Duodenal mucosa (tissue), 2 donors: ENCODE measurements around the gene INHBB.

Source experiments
- H3K27ac ChIP-seq: one replicate; pipeline ENCODE4 v1.7.0; 2013; ENCODE audit warnings: low read depth, low read length
- H3K27me3 ChIP-seq, 2 donors: one replicate each; pipeline ENCODE4 v1.7.0; 2013; ENCODE audit warnings: low read length in 2 of 2, control low read depth in 1 of 2; ENCODE audit not compliant: insufficient read depth in 2 of 2, control insufficient read depth in 1 of 2
- H3K36me3 ChIP-seq, 2 donors: one replicate each; pipeline ENCODE4 v1.7.0; 2013; ENCODE audit warnings: low read length in 2 of 2, control low read depth in 1 of 2; ENCODE audit not compliant: insufficient read depth in 2 of 2, control insufficient read depth in 1 of 2
- H3K4me1 ChIP-seq, 2 donors: one replicate each; pipeline ENCODE4 v1.7.0; 2013; ENCODE audit warnings: low read length in 2 of 2, control low read depth in 1 of 2; ENCODE audit not compliant: insufficient read depth in 2 of 2, control insufficient read depth in 1 of 2
- H3K4me3 ChIP-seq, 2 donors: one replicate each; pipeline ENCODE4 v1.7.0; 2013; ENCODE audit warnings: low read length in 2 of 2, low read depth in 1 of 2
- H3K9ac ChIP-seq, 2 donors: one replicate each; pipeline ENCODE4 v1.7.0; 2013; ENCODE audit warnings: low read length in 2 of 2, low read depth in 1 of 2
- H3K9me3 ChIP-seq, 2 donors: one replicate each; pipeline ENCODE4 v1.7.0; 2013; ENCODE audit warnings: low read length in 2 of 2, control low read depth in 1 of 2; ENCODE audit not compliant: control insufficient read depth in 1 of 2

Gene INHBB

DNA sequence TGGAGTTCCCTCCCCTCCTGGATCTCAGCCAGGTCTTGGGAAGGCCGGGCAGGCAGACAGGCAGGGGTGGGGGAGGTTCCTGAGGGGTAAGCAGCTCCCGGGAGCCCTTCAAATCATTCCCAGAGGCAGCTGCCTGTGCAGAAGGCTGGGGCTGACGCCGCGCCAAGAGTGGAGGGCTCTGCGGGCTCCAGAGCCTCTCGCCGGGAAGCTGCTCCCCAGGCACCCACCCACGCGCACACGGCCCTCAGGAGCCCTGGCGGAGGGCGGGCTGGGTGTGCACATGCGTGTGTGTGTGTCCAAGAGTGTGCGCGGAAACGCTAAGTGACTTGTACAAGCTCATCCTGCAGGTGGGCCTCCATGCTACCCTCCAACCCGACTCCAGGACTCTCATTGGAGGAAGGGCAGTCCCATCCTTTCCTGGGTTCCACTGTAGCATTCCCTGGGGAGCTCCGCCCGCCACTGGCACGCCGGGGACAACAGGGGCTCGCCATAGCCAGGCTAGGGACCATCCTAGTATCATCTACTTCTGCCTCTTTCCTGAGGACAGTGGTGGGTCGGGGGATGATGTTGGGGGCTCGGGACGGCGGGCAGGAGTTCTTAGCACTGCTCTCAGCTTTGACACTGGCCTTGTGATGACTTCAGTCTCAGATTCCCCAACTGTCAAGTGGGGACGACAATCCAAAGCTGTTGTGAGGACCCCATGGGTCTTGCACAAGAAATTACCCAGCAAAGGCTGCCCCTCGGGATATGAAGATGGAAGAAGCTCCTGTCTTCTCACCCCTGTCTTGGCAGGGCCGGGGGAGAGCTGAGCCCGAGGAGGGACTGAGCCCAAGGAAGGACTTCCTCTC, 50.3 kb downstream of the INHBB start:
- Histone ChIP-seq H3K9ac (no peak overlapping the region), H3K27ac (no peak overlapping the region), H3K36me3 (no peaks in the 10 kb centered on the region), H3K9me3 (no peaks in the 10 kb centered on the region), H3K27me3 (peaks cover 0 to 6% of the 10 kb centered on the region in 2 donors), H3K4me3 (no peak overlapping the region), H3K4me1 (peaks cover 0 to 4% of the 10 kb centered on the region in 2 donors)

DNA sequence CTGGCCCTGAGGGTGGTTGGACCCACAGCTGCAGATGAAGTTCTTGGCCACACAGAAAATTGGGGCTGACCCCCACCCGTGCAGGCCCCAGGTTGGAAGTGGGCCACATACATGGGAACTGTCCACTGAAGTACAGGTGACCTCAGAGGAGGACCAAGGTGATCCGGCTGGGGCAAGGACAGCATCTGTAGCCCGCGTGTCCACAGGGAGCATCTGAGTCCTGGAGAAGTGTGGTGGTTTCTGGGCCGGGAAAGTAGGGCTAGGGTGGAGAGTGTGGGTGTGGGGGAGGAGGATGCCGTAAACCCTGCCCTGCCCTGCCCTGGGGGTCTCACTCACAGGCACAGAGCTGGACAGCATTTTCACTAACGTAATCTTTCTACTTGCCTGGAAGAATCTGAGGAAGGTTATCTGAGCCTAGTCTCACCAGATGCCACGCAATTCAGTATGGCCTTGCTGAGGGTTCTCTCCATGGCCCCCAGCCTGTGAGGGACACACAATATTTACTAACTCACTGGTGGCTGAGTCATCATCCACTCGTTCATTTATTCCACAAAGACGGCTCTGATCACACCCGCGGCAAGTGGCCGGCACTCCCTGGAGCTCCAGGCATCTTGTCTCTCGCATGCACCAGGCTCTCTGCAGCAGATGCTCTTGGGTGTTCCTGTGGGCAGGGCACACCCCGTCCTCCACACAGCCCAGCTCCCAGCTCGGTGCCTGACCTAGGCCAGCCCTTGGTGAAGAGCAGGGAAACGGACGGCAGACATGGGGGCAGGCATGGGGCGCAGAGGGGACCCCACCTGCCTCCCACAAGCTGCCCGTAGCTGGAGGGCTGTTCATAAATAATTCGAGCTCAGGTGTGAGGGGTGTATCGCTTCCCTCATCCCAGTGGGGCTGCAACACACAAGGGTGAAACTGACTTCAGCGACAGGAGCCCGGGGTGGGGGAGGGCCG, 51.2 kb downstream of the INHBB start:
- Histone ChIP-seq H3K4me1 (peaks cover 0 to 4% of the 10 kb centered on the region in 2 donors), H3K36me3 (no peaks in the 10 kb centered on the region), H3K27me3 (peaks cover 0 to 6% of the 10 kb centered on the region in 2 donors), H3K27ac (no peak overlapping the region), H3K4me3 (no peak overlapping the region), H3K9me3 (no peaks in the 10 kb centered on the region), H3K9ac (no peak overlapping the region)

DNA sequence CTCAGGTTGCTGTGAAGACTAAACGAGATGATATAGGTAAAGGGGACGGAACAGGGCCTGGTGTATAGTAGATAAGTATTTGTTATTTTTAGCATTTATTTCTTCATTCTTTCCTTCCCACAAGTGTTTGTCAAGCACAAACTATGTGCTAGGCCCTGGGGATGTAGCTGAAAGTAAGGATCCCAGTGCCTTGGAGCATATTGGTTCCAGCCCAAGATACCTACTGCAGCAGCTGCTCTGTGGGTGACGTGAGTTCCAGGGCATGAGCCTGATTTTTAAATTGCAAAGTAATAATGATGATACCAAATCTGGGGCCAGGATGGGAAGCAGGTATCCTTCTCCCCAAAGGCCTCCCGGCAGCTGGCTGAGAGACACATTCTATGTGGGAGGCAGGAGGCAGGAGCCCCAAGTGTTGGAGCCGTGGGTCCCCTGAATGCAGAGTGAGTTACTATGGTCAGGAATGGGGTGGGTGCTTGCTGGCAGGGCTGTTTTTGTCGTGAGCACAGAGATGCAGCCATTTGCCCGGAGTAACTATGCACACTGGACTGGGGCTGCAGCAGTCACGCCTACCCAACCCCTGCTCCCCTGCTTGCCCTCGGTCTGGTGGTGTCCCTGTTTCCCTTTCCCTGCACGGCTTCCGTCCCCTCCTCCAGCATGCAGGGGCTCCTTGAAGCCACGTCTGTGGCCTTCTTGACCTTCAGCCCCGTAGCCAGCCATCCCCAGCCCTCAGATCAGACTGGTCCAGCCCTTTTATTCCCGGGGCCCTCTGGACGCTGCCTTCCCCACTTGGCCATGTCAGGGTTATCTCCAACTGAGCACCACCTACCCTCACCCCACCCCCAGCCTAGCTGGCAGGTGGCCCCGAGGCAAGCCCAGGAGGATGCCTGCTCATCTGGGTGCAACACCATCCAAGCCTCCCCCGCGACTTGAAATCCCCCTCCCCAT, 52.4 kb downstream of the INHBB start:
- Histone ChIP-seq H3K4me3 (no peak overlapping the region), H3K9me3 (no peaks in the 10 kb centered on the region), H3K36me3 (no peaks in the 10 kb centered on the region), H3K27me3 (peaks cover 0 to 6% of the 10 kb centered on the region in 2 donors), H3K9ac (no peak overlapping the region), H3K27ac (no peak overlapping the region), H3K4me1 (peaks cover 0 to 4% of the 10 kb centered on the region in 2 donors)

DNA sequence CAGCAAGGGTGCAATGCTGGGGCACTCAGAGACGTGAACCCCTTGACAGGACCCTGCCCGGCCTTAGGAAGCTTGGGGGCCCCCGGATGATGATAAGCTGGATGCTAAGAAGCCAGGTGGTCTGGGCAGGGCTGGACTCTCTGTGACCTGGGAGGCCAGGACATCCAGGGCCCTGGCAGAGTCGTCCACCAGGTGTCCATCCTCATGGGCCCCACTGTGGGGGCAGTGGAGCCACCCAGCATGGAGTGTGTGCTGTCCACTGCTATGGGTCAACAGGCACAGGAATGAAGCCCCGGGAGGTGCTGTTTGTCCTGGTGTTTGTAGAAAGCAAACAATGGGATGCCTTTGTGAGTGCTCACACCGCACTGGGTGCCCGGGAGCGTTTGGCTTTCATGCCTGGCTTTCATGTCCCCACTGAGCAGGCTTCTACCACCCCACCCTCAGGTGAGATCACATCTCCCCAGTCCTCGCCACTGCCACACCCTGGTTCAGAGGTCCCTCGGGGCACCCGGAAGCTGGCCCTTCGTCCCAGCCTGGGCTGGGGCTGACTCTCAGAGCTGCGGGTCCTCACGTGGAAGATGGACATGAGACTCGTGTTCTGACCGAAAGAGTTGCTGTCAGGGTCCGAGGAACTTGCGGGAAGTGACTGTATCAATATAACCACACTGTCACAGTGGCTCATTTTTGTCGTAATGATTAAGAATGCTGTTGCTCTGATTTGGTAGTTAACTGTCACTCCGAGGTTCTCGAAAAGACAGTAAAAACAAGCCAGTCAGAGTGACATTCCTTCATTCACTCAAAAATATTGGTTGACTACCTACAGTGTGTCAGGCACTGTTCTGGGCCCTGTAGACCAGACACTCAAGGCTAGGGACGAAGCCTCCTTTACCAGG, 53.3 kb downstream of the INHBB start:
- Histone ChIP-seq H3K4me1 (peaks cover 0 to 4% of the 10 kb centered on the region in 2 donors), H3K36me3 (no peaks in the 10 kb centered on the region), H3K27me3 (peaks cover 0 to 6% of the 10 kb centered on the region in 2 donors), H3K4me3 (no peak overlapping the region), H3K27ac (no peak overlapping the region), H3K9me3 (no peaks in the 10 kb centered on the region), H3K9ac (no peak overlapping the region)

DNA sequence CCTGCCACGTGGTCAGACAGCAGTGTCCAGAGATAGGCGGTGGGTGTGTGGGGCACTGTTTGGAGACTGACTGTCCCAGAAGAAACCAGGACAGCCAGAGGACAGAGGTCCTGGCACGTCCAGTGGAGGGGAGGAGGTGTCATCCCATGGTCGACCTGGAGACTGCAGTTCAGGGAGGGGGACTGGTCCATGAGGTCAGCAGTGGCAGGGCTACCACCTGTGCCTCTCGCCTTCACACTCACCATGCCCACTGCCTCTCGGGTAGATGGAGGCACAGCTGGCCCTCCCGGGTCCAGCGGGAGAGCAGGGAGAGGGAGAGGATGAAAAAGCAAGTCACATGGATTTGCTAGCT, 53.9 kb downstream of the INHBB start:
- H3K9ac ChIP-seq = no peak overlapping the region
- H3K9me3 ChIP-seq = no peaks in the 10 kb centered on the region
- H3K4me3 ChIP-seq = no peak overlapping the region
- peaks cover 0 to 6% of the 10 kb centered on the region in 2 donors for H3K27me3 ChIP-seq
- H3K27ac ChIP-seq = no peak overlapping the region
- H3K4me1 ChIP-seq = peaks cover 0 to 4% of the 10 kb centered on the region in 2 donors
- no peaks in the 10 kb centered on the region for H3K36me3 ChIP-seq

DNA sequence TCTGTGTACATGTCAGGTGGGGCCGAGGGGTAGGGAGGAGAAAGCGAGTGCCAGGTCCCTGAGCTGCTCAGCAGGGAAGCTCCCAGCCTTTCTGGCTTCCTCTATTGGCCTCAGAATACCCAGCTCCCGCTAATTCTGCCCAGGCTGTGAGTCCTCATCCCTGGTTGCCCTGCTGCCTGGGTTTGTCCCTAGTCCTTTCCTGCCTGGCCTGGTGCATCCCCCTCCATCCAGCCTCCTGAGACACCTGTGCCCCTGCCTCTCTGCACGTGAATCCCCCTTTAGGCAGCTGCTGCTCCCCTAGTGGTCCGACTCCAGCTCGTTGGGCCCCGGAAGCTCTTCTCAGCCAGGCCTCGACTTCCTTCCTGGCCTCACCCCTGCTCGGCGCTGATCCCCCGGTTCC, 54.6 kb downstream of the INHBB start:
- Histone ChIP-seq H3K9ac (no peak overlapping the region), H3K4me3 (no peak overlapping the region), H3K4me1 (peaks cover 0 to 4% of the 10 kb centered on the region in 2 donors), H3K27me3 (peaks cover 0 to 6% of the 10 kb centered on the region in 2 donors), H3K36me3 (no peaks in the 10 kb centered on the region), H3K9me3 (no peaks in the 10 kb centered on the region), H3K27ac (no peak overlapping the region)
